IMR-90 (cell line): Measurements from ENCODE around the gene AAMDC. TPM values are rescaled to one million over a fixed set of nuclear protein-coding genes. Genes with fewer than 3 reads are reported as not detected.

Experiments used
- ATAC-seq: fragments of 200-7000 bp; cut with Tn5 transposase; 2 replicates; pipeline ENCODE4 v1.9.1; 2020; ENCODE audit warnings: low read depth, mild to moderate bottlenecking, moderate library complexity
- BruUV-seq: library from RNA; stranded (reverse); fragments of 400-500 nt; replicated peaks from 2 replicates; lab custom pipeline; 2021; lab: Mats Ljungman, UMichigan
- CTCF ChIA-PET: fragments of 300-600 bp; formaldehyde crosslinking; extraction: SDS; loops from one replicate; lab custom pipeline; 2021; ENCODE audit warnings: antibody characterized with exemption; lab: Yijun Ruan, JAX
- POLR2A ChIA-PET: fragments of 300-600 bp; sonication (Branson Sonifier 250); formaldehyde crosslinking; loops from one replicate; lab custom pipeline; 2022; ENCODE audit warnings: antibody characterized with exemption; ENCODE audit not compliant: unreplicated experiment; lab: Charles Lee
- DNase-seq: peaks from one replicate; pipeline ENCODE4 v3.0.0; 2013
- H2AFZ ChIP-seq: replicated peaks from 2 replicates; pipeline ENCODE3; 2013; ENCODE audit warnings: low read length, mild to moderate bottlenecking; ENCODE audit not compliant: poor library complexity
- H2AK5ac ChIP-seq: 2 replicates; pipeline ENCODE4 v1.6.1; 2013; ENCODE audit warnings: low read depth, low read length, inconsistent platforms
- H2AK9ac ChIP-seq: replicated peaks from 2 replicates; pipeline ENCODE3; 2013; ENCODE audit warnings: mild to moderate bottlenecking, low read depth, low read length, moderate library complexity; ENCODE audit not compliant: poor library complexity
- H2BK120ac ChIP-seq: 2 replicates; pipeline ENCODE4 v1.6.1; 2013; ENCODE audit warnings: low read depth, low read length, inconsistent platforms
- H2BK15ac ChIP-seq: 3 replicates; pipeline ENCODE4 v1.6.1; 2013; ENCODE audit warnings: low read depth, low read length, inconsistent platforms
- H2BK20ac ChIP-seq: 2 replicates; pipeline ENCODE4 v1.6.1; 2013; ENCODE audit warnings: low read depth, mild to moderate bottlenecking, inconsistent platforms, low read length, moderate library complexity
- H2BK5ac ChIP-seq: 2 replicates; pipeline ENCODE4 v1.6.1; 2013; ENCODE audit warnings: mild to moderate bottlenecking, low read depth, low read length, inconsistent platforms; ENCODE audit not compliant: poor library complexity, severe bottlenecking
- H3K14ac ChIP-seq: replicated peaks from 2 replicates; pipeline ENCODE4 v1.6.1; 2013; ENCODE audit warnings: low read depth, low read length, inconsistent platforms
- H3K18ac ChIP-seq: 2 replicates; pipeline ENCODE4 v1.6.1; 2013; ENCODE audit warnings: low read depth, low read length, control low read depth
- H3K23ac ChIP-seq: 2 replicates; pipeline ENCODE4 v1.6.1; 2013; ENCODE audit warnings: low read depth, low read length, inconsistent platforms
- H3K27ac ChIP-seq: 2 replicates; pipeline ENCODE4 v1.5.1; 2013; ENCODE audit warnings: mild to moderate bottlenecking, control low read depth, low read length; ENCODE audit not compliant: insufficient read depth
- H3K27me3 ChIP-seq: 2 replicates; pipeline ENCODE4 v1.6.1; 2013; ENCODE audit warnings: low read length; ENCODE audit not compliant: control insufficient read depth, insufficient read depth
- H3K36me3 ChIP-seq: 2 replicates; pipeline ENCODE4 v1.6.1; 2013; ENCODE audit warnings: low read length, mixed read lengths; ENCODE audit not compliant: control insufficient read depth, insufficient read depth
- H3K4ac ChIP-seq: 2 replicates; pipeline ENCODE4 v1.6.1; 2013; ENCODE audit warnings: low read depth, low read length, inconsistent platforms
- H3K4me1 ChIP-seq: 2 replicates; pipeline ENCODE4 v1.6.1; 2013; ENCODE audit warnings: low read length, mixed read lengths; ENCODE audit not compliant: control insufficient read depth, insufficient read depth
- H3K4me2 ChIP-seq: 2 replicates; pipeline ENCODE4 v1.6.1; 2013; ENCODE audit warnings: low read depth, mild to moderate bottlenecking, control low read depth, low read length, moderate library complexity
- H3K4me3 ChIP-seq: 2 replicates; pipeline ENCODE4 v1.5.1; 2013; ENCODE audit warnings: low read depth, mild to moderate bottlenecking, control low read depth, low read length, moderate library complexity; ENCODE audit not compliant: insufficient read depth
- H3K56ac ChIP-seq: 2 replicates; pipeline ENCODE4 v1.6.1; 2013; ENCODE audit warnings: low read length, inconsistent platforms; ENCODE audit not compliant: insufficient read depth; ENCODE audit errors: extremely low read depth
- H3K79me1 ChIP-seq, 2 experiments: 2 replicates each; pipeline ENCODE4 v1.6.1; 2013; ENCODE audit warnings: low read length in 2 of 2, inconsistent platforms in 1 of 2, low read depth in 1 of 2
- H3K9ac ChIP-seq: 2 replicates; pipeline ENCODE4 v1.6.1; 2013; ENCODE audit warnings: low read depth, low read length, control low read depth
- H3K9me1 ChIP-seq: 2 replicates; pipeline ENCODE4 v1.6.1; 2013; ENCODE audit warnings: low read length, inconsistent platforms; ENCODE audit not compliant: insufficient read depth
- H3K9me3 ChIP-seq: 2 replicates; pipeline ENCODE4 v1.6.1; 2013; ENCODE audit warnings: low read length; ENCODE audit not compliant: control insufficient read depth, insufficient read depth
- H4K20me1 ChIP-seq: 2 replicates; pipeline ENCODE4 v1.6.1; 2013; ENCODE audit warnings: low read length, inconsistent platforms; ENCODE audit not compliant: insufficient read depth
- H4K5ac ChIP-seq: 2 replicates; pipeline ENCODE4 v1.6.1; 2013; ENCODE audit warnings: mild to moderate bottlenecking, low read depth, low read length, control low read depth
- H4K8ac ChIP-seq, 2 experiments: 2 replicates each; pipeline ENCODE4 v1.6.1; 2013; ENCODE audit warnings: low read depth in 2 of 2, low read length in 2 of 2, control low read depth in 1 of 2, inconsistent platforms in 1 of 2
- H4K91ac ChIP-seq: 2 replicates; pipeline ENCODE4 v1.6.1; 2013; ENCODE audit warnings: low read depth, low read length, inconsistent platforms; ENCODE audit not compliant: insufficient read depth
- BHLHE40 ChIP-seq: fragments of 150-350 bp; IDR thresholded peaks from 2 replicates; pipeline ENCODE4 v1.6.1; 2016; ENCODE audit warnings: mild to moderate bottlenecking, low read depth, low read length
- CEBPB ChIP-seq: IDR thresholded peaks from 2 replicates; pipeline ENCODE4 v1.6.1; 2012; ENCODE audit warnings: low read depth, low read length, improper control_type of control experiment
- CHD1 ChIP-seq: IDR thresholded peaks from 2 replicates; pipeline ENCODE4 v1.6.1; 2012; ENCODE audit warnings: low read depth, low read length, improper control_type of control experiment
- MAFK ChIP-seq: IDR thresholded peaks from 2 replicates; pipeline ENCODE4 v1.6.1; 2012; ENCODE audit warnings: low read depth, low read length, improper control_type of control experiment
- MAZ ChIP-seq: IDR thresholded peaks from 2 replicates; pipeline ENCODE4 v1.6.1; 2012; ENCODE audit warnings: low read depth, mild to moderate bottlenecking, low read length, improper control_type of control experiment, moderate library complexity, borderline replicate concordance
- MXI1 ChIP-seq: IDR thresholded peaks from 2 replicates; pipeline ENCODE4 v1.6.1; 2012; ENCODE audit warnings: low read depth, mild to moderate bottlenecking, low read length, moderate library complexity, borderline replicate concordance
- NFE2L2 ChIP-seq: fragments of 150-350 bp; IDR thresholded peaks from 2 replicates; pipeline ENCODE4 v1.6.1; 2016; ENCODE audit warnings: low read depth, mild to moderate bottlenecking, low read length
- POLR2A ChIP-seq: IDR thresholded peaks from 2 replicates; pipeline ENCODE4 v1.6.1; 2012; ENCODE audit warnings: mild to moderate bottlenecking, low read depth, low read length
- RAD21 ChIP-seq: IDR thresholded peaks from 2 replicates; pipeline ENCODE4 v1.6.1; 2012; ENCODE audit warnings: low read length, improper control_type of control experiment
- RCOR1 ChIP-seq: IDR thresholded peaks from 2 replicates; pipeline ENCODE4 v1.6.1; 2012; ENCODE audit warnings: mild to moderate bottlenecking, low read length, improper control_type of control experiment; ENCODE audit not compliant: insufficient replicate concordance
- SMC3 ChIP-seq: fragments of 150-350 bp; IDR thresholded peaks from 2 replicates; pipeline ENCODE4 v1.6.1; 2016; ENCODE audit warnings: low read depth, mild to moderate bottlenecking, antibody characterized with exemption, low read length, moderate library complexity
- WGBS, 2 experiments: methylation state at CpG; one replicate each; pipeline versions ENCODE4 v1.1.5 to v1.1.7; 2013; ENCODE audit warnings: missing lambda C conversion rate in 2 of 2; ENCODE audit not compliant: insufficient read length in 1 of 2; ENCODE audit errors: extremely low coverage in 2 of 2; 5-methylcytosine and 5-hydroxymethylcytosine counted together
- dilution Hi-C: fragments of 300-500 bp; cut with HindIII; formaldehyde crosslinking; loops from one replicate; pipeline ENCODE4 v1.14.3; 2018; ENCODE audit warnings: low sequenced_read_pairs; ENCODE audit not compliant: unreplicated experiment
- in situ Hi-C: fragments of 300-500 bp; cut with MboI; formaldehyde crosslinking; loops from 3 replicates; pipeline ENCODE4 v1.14.3; 2019; ENCODE audit warnings: low sequenced_read_pairs, inconsistent platforms, mixed read lengths
- intact Hi-C: fragments of 100-400 bp; cut with micrococcal nuclease; formaldehyde crosslinking; loops from 2 replicates; pipeline ENCODE4 v1.10.0; 2022
- polyA plus RNA-seq, 3 experiments: library from polyadenylated mRNA; depleted of rRNA; stranded (reverse); fragments of >200 nt; gene quantifications; 2 replicates each; pipeline ENCODE4 v1.2.3, GENCODE V29; 2012; ENCODE audit warnings: low replicate concordance in 1 of 3
- total RNA-seq: library from RNA; depleted of rRNA; stranded (reverse); fragments of >200 nt; gene quantifications from 2 replicates; pipeline ENCODE4 v1.2.3, GENCODE V29; 2012
- TF ChIP-seq, protein P1 (sequence below): fragments of 150-350 bp; IDR thresholded peaks from 2 replicates; pipeline ENCODE4 v1.6.1; 2017; ENCODE audit warnings: mild to moderate bottlenecking, antibody characterized with exemption, low read length, low read depth
- TF ChIP-seq, protein P2 (sequence below): fragments of 150-350 bp; IDR thresholded peaks from 2 replicates; pipeline ENCODE4 v1.6.1; 2016; ENCODE audit warnings: low read depth, mild to moderate bottlenecking, low read length, moderate library complexity, borderline replicate concordance
- TF ChIP-seq, protein P3 (sequence below): conservative IDR thresholded peaks from 2 replicates; pipeline ENCODE4 v1.5.1; 2012; ENCODE audit warnings: mild to moderate bottlenecking, low read depth, low read length, improper control_type of control experiment

AAMDC gene
- total and polyA plus RNA-seq, 2 of the 4 experiments (the other 2 are of a cell fraction) = 15.8 to 47.6 TPM

DNA sequence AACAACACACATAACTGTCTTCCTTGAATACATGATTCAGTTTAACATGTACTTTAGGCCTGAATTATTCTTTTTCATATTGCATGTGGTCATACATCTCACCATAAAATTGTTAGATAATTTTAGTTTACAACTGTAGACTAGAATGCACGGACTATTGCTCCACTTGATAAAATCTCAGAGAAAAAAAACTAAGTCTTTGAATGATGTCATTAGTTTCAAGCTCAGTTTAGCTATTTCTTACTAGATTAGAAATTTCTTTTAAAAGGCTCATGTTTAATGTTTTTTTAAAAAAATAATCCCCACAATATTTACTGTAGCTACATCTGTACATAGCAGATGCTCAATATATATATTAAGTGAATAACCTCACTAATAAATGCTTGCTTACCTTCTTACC, 5.5 kb upstream of the AAMDC start:
- Histone ChIP-seq H3K56ac (no peak overlapping the region), H3K27ac (no peak overlapping the region), H2BK120ac (no peak overlapping the region), H3K4me1 (peaks cover 3% of the 10 kb centered on the region), H3K4me2 (no peak overlapping the region), H4K8ac (no peak overlapping the region), H2AK5ac (no peak overlapping the region), H3K27me3 (no peaks in the 10 kb centered on the region), H2AK9ac (no peak overlapping the region), H3K36me3 (peaks cover 6% of the 10 kb centered on the region; the same call in 1 of the 2 replicates), H3K79me1 (peaks cover 19 to 74% of the 10 kb centered on the region in 2 experiments), H4K91ac (no peak overlapping the region), H3K23ac (no peak overlapping the region), H3K18ac (no peak overlapping the region), H4K20me1 (peaks cover 77% of the 10 kb centered on the region), H2BK5ac (no peak overlapping the region), H3K9me3 (peaks cover 4% of the 10 kb centered on the region; the same call in 1 of the 2 replicates), H3K4me3 (no peak overlapping the region), H4K5ac (no peak overlapping the region), H2BK15ac (no peak overlapping the region), H2AFZ (no peak overlapping the region), H2BK20ac (no peak overlapping the region), H3K9me1 (no peaks in the 10 kb centered on the region; the same call in 1 of the 2 replicates), H3K9ac (no peak overlapping the region), H3K14ac (no peak overlapping the region), H3K4ac (no peak overlapping the region)
- intact Hi-C loops (loop anchor here (5.0 kb wide), 1 partner anchor 33 kb away; no protein-coding TSS in a partner anchor), in situ Hi-C loops (no loop called here), dilution Hi-C loops (no loop called here)
- WGBS, 2 experiments = no CpG with 5 or more reads among the region's 1 CpG
- no TSS peak for BruUV-seq
- TF ChIP-seq, protein P1, sequence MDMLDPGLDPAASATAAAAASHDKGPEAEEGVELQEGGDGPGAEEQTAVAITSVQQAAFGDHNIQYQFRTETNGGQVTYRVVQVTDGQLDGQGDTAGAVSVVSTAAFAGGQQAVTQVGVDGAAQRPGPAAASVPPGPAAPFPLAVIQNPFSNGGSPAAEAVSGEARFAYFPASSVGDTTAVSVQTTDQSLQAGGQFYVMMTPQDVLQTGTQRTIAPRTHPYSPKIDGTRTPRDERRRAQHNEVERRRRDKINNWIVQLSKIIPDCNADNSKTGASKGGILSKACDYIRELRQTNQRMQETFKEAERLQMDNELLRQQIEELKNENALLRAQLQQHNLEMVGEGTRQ = no peak
- TF ChIP-seq BHLHE40 = no peak
- no peak for TF ChIP-seq POLR2A
- TF ChIP-seq, protein P2, sequence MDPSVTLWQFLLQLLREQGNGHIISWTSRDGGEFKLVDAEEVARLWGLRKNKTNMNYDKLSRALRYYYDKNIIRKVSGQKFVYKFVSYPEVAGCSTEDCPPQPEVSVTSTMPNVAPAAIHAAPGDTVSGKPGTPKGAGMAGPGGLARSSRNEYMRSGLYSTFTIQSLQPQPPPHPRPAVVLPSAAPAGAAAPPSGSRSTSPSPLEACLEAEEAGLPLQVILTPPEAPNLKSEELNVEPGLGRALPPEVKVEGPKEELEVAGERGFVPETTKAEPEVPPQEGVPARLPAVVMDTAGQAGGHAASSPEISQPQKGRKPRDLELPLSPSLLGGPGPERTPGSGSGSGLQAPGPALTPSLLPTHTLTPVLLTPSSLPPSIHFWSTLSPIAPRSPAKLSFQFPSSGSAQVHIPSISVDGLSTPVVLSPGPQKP = no peak
- no peak for TF ChIP-seq RAD21
- TF ChIP-seq CEBPB = no peak
- no peak for TF ChIP-seq MXI1
- TF ChIP-seq MAFK = no peak
- no peak for TF ChIP-seq SMC3
- no peak for TF ChIP-seq RCOR1
- no peak for TF ChIP-seq CHD1
- no peak for TF ChIP-seq MAZ
- TF ChIP-seq, protein P3, sequence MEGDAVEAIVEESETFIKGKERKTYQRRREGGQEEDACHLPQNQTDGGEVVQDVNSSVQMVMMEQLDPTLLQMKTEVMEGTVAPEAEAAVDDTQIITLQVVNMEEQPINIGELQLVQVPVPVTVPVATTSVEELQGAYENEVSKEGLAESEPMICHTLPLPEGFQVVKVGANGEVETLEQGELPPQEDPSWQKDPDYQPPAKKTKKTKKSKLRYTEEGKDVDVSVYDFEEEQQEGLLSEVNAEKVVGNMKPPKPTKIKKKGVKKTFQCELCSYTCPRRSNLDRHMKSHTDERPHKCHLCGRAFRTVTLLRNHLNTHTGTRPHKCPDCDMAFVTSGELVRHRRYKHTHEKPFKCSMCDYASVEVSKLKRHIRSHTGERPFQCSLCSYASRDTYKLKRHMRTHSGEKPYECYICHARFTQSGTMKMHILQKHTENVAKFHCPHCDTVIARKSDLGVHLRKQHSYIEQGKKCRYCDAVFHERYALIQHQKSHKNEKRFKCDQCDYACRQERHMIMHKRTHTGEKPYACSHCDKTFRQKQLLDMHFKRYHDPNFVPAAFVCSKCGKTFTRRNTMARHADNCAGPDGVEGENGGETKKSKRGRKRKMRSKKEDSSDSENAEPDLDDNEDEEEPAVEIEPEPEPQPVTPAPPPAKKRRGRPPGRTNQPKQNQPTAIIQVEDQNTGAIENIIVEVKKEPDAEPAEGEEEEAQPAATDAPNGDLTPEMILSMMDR = no peak
- TF ChIP-seq NFE2L2 = no peak
- ChIA-PET POLR2A (no interaction called here), CTCF (no interaction called here)
- ATAC-seq = no peak
- DNase-seq = no peak
